K562 (cell line): ENCODE results near the gene DLK2. TPM values are rescaled to one million over a fixed set of nuclear protein-coding genes. Genes with fewer than 3 reads are reported as not detected.

ENCODE experiments used
- ATAC-seq: fragments of 200-7000 bp; cut with Tn5 transposase; 3 replicates; pipeline ENCODE4 v1.9.1; 2020; ENCODE audit warnings: moderate library complexity
- BruUV-seq: library from RNA; stranded (reverse); fragments of 400-500 nt; replicated peaks from 2 replicates; lab custom pipeline; 2021; lab: Mats Ljungman, UMichigan
- CTCF ChIA-PET: fragments of 300-600 bp; formaldehyde crosslinking; extraction: SDS; loops from one replicate; lab custom pipeline; 2021; ENCODE audit warnings: low intra/inter-chr PET ratio; lab: Yijun Ruan, JAX
- POLR2A ChIA-PET: fragments of 300-600, 350-650 bp; sonication (Branson Sonifier 250); formaldehyde crosslinking; extraction: SDS; loops from one replicate; lab custom pipeline; 2021; ENCODE audit warnings: antibody characterized with exemption, inconsistent platforms; lab: Yijun Ruan, JAX
- DNase-seq, 4 experiments: peaks; one replicate each; pipeline versions ENCODE4 v3.0.0 to v3.0.0-alpha.2; 2011 to 2018; ENCODE audit warnings: low spot score in 3 of 4, mixed read lengths in 3 of 4; ENCODE audit errors: extremely low read depth in 1 of 4
- FAIRE-seq: peaks from 2 replicates; lab custom pipeline; 2011; peaks lifted over from hg19 to GRCh38; lab: Jason Lieb, UNC
- H2AFZ ChIP-seq: 2 replicates; pipeline ENCODE4 v1.6.0; 2011; ENCODE audit warnings: low read depth, low read length, control low read depth, inconsistent platforms
- H3K27ac ChIP-seq: fragments of 200-600 bp; 3 replicates; pipeline ENCODE4 v1.8.0; 2011; ENCODE audit warnings: low read depth, mild to moderate bottlenecking, control low read depth, inconsistent platforms, low read length, moderate library complexity, mixed read lengths; ENCODE audit errors: extremely low read depth
- H3K27me3 ChIP-seq, 2 experiments: fragments of 300-600 bp in 1 of 2; 2 replicates in 1 of 2; 3 replicates in 1 of 2; pipeline versions ENCODE4 v1.6.0 to v1.8.0; 2011; ENCODE audit warnings: inconsistent platforms in 2 of 2, low read length in 2 of 2, mild to moderate bottlenecking in 1 of 2, mixed read lengths in 1 of 2, moderate library complexity in 1 of 2; ENCODE audit not compliant: control insufficient read depth in 2 of 2, insufficient read depth in 2 of 2
- H3K36me3 ChIP-seq: fragments of 300-600 bp; 3 replicates; pipeline ENCODE4 v1.8.0; 2011; ENCODE audit warnings: mild to moderate bottlenecking, low read length, inconsistent platforms; ENCODE audit not compliant: control insufficient read depth, insufficient read depth
- H3K4me1 ChIP-seq, 2 experiments: fragments of 200-600 bp in 1 of 2; replicated peaks in 1 of 2; 2 replicates in 1 of 2; 3 replicates in 1 of 2; pipeline versions ENCODE4 v1.5.1 to v1.8.0; 2011; ENCODE audit warnings: inconsistent platforms in 2 of 2, low read length in 2 of 2, mild to moderate bottlenecking in 1 of 2, mixed read lengths in 1 of 2, moderate library complexity in 1 of 2; ENCODE audit not compliant: control insufficient read depth in 2 of 2, insufficient read depth in 2 of 2
- H3K4me2 ChIP-seq: 2 replicates; pipeline ENCODE4 v1.6.1; 2011; ENCODE audit warnings: low read length, control low read depth, inconsistent platforms, mixed read lengths; ENCODE audit not compliant: insufficient read depth
- H3K4me3 ChIP-seq: fragments of 200-600 bp; sonication (generic), shearing (Covaris generic); 2 replicates; pipeline ENCODE4 v1.5.1; 2016; ENCODE audit warnings: control low read depth, inconsistent platforms
- H3K79me2 ChIP-seq: fragments of 200-600 bp; 3 replicates; pipeline ENCODE4 v1.8.0; 2011; ENCODE audit warnings: low read length, inconsistent platforms; ENCODE audit not compliant: control insufficient read depth, insufficient read depth
- H3K9ac ChIP-seq, 2 experiments: 2 replicates each; pipeline versions ENCODE4 v1.6.0 to v1.6.1; 2011; ENCODE audit warnings: low read depth in 2 of 2, low read length in 2 of 2, control low read depth in 1 of 2, inconsistent platforms in 1 of 2, mild to moderate bottlenecking in 1 of 2, mixed read lengths in 1 of 2; ENCODE audit not compliant: insufficient read depth in 1 of 2
- H3K9me1 ChIP-seq: one replicate; pipeline ENCODE4 v1.6.0; 2011; ENCODE audit warnings: inconsistent platforms, mild to moderate bottlenecking, low read length, moderate library complexity; ENCODE audit not compliant: control insufficient read depth, insufficient read depth
- H3K9me3 ChIP-seq: replicated peaks from 2 replicates; pipeline ENCODE4 v1.5.1; 2011; ENCODE audit warnings: low read depth, low read length, inconsistent platforms; ENCODE audit not compliant: control insufficient read depth, insufficient read depth
- H4K20me1 ChIP-seq: replicated peaks from 2 replicates; pipeline ENCODE4 v1.6.1; 2011; ENCODE audit warnings: low read length, inconsistent platforms, mixed read lengths; ENCODE audit not compliant: control insufficient read depth, insufficient read depth
- CBX2 ChIP-seq: fragments of 200-600 bp; sonication (generic); IDR thresholded peaks from one replicate; pipeline ENCODE4 v1.6.1; 2012; ENCODE audit warnings: mild to moderate bottlenecking, low read length, inconsistent platforms; ENCODE audit not compliant: insufficient read depth, poor library complexity, severe bottlenecking
- ELF2 ChIP-seq: fragments of 250-450 bp; sonication (Bioruptor Pico); IDR thresholded peaks from 2 replicates; pipeline ENCODE4 v1.5.0; 2021; ENCODE audit warnings: mild to moderate bottlenecking
- FUS ChIP-seq: fragments of 200-400 bp; formaldehyde crosslinking; optimal IDR thresholded peaks from 2 replicates; pipeline ENCODE3; 2017; ENCODE audit warnings: low read depth, low read length
- GABPB1 ChIP-seq: sonication (generic); formaldehyde crosslinking; IDR thresholded peaks from 2 replicates; pipeline ENCODE4 v1.8.0; 2022; ENCODE audit warnings: mild to moderate bottlenecking, missing genetic modification reagents
- HMG20B ChIP-seq: fragments of 250-450 bp; sonication (Bioruptor Pico); IDR thresholded peaks from 2 replicates; pipeline ENCODE4 v1.5.0; 2021; ENCODE audit warnings: mild to moderate bottlenecking
- MBD2 ChIP-seq: sonication (generic); IDR thresholded peaks from 2 replicates; pipeline ENCODE4 v1.6.1; 2016; ENCODE audit warnings: low read depth, borderline replicate concordance
- U2AF2 ChIP-seq: fragments of 200-400 bp; formaldehyde crosslinking; optimal IDR thresholded peaks from 2 replicates; pipeline ENCODE3; 2017; ENCODE audit warnings: low read depth, mild to moderate bottlenecking, low read length
- WGBS: fragments of 100-300 bp; shearing (Covaris generic); methylation state at CpG from one replicate; pipeline ENCODE4 v1.1.6; 2016; ENCODE audit warnings: low coverage, mixed read lengths; ENCODE audit not compliant: insufficient coverage; ENCODE audit errors: missing lambda C conversion rate; 5-methylcytosine and 5-hydroxymethylcytosine counted together
- in situ Hi-C: fragments of 300-500 bp; cut with MboI; formaldehyde crosslinking; loops from 4 replicates; pipeline ENCODE4 v1.15.0; 2018; ENCODE audit warnings: inconsistent platforms, mixed read lengths
- intact Hi-C: fragments of 100-400 bp; cut with micrococcal nuclease; formaldehyde crosslinking; loops from 2 replicates; pipeline ENCODE4 v1.14.2; 2022
- polyA plus RNA-seq, 8 experiments: library from polyadenylated mRNA; depleted of rRNA in 4 of 8; stranded (reverse) in 5 of 8; unstranded in 3 of 8; fragments of >200 nt; fragmentation: Nextera tagmentation in 2 of 8; fragmentation: Illumina TruSeq in 1 of 8; extraction: Ambion mirVana in 2 of 8; extraction: Trizol in 1 of 8; gene quantifications; 2 replicates each; pipeline versions ENCODE4 v1.2.1 to v1.2.3, GENCODE V29; 2011 to 2014; ENCODE audit warnings: inconsistent platforms in 1 of 8, missing spikeins in 1 of 8
- total RNA-seq, 7 experiments: library from RNA; depleted of rRNA in 6 of 7; stranded (reverse); fragments of >200 nt in 6 of 7; fragmentation: Illumina TruSeq in 2 of 7; extraction: Trizol in 2 of 7; gene quantifications; 2 replicates each; pipeline versions ENCODE4 v1.2.1 to v1.2.3, GENCODE V29; 2011 to 2021; ENCODE audit warnings: low replicate concordance in 1 of 7
- TF ChIP-seq, protein P1 (sequence below): fragments of 250-450 bp; sonication (Bioruptor Pico); IDR thresholded peaks from 2 replicates; pipeline ENCODE4 v1.4.0; 2020; ENCODE audit warnings: mild to moderate bottlenecking, moderate library complexity
- TF ChIP-seq, protein P2 (sequence below): fragments of 250-450 bp; sonication (Bioruptor Pico); IDR thresholded peaks from 2 replicates; pipeline ENCODE4 v1.4.0; 2020; ENCODE audit warnings: borderline replicate concordance

The DLK2 gene
- total and polyA plus RNA-seq, 9 of the 15 experiments (the other 6 are each of a cell fraction or from before 2014, with no cell fraction given) = 0.11 to 0.53 (median 0.29) TPM; not detected in 3

DNA sequence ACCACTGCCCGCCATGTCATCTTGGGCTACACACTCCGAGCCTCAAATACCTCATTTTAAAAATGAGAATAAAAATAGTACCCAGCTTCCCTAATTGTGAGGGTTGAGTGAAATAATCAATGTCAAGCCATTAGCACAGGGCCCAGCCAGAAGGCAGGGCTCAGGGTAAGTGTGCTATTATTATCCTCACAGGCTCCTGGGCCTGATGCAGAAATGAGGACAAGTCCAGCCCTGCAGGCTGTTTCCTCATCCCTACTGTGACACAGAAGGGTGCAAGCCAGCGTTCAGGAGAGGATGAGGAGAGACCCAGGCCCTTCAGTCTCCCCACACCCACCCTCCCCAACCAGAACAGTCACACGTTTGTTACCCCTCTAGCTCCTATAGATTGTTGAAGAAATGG lies 4.0 kb downstream of the DLK2 start:
- TF ChIP-seq U2AF2 = no peak
- TF ChIP-seq FUS = no peak
- no peak for TF ChIP-seq ELF2
- TF ChIP-seq CBX2 = no peak
- TF ChIP-seq HMG20B (CRISPR knock-in tag) = no peak
- TF ChIP-seq MBD2 = no peak
- TF ChIP-seq, protein P1, sequence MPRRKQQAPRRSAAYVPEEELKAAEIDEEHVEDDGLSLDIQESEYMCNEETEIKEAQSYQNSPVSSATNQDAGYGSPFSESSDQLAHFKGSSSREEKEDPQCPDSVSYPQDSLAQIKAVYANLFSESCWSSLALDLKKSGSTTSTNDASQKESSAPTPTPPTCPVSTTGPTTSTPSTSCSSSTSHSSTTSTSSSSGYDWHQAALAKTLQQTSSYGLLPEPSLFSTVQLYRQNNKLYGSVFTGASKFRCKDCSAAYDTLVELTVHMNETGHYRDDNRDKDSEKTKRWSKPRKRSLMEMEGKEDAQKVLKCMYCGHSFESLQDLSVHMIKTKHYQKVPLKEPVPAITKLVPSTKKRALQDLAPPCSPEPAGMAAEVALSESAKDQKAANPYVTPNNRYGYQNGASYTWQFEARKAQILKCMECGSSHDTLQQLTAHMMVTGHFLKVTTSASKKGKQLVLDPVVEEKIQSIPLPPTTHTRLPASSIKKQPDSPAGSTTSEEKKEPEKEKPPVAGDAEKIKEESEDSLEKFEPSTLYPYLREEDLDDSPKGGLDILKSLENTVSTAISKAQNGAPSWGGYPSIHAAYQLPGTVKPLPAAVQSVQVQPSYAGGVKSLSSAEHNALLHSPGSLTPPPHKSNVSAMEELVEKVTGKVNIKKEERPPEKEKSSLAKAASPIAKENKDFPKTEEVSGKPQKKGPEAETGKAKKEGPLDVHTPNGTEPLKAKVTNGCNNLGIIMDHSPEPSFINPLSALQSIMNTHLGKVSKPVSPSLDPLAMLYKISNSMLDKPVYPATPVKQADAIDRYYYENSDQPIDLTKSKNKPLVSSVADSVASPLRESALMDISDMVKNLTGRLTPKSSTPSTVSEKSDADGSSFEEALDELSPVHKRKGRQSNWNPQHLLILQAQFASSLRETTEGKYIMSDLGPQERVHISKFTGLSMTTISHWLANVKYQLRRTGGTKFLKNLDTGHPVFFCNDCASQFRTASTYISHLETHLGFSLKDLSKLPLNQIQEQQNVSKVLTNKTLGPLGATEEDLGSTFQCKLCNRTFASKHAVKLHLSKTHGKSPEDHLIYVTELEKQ (CRISPR knock-in tag) = no peak
- TF ChIP-seq GABPB1 (CRISPR knock-in tag) = no peak
- TF ChIP-seq, protein P2, sequence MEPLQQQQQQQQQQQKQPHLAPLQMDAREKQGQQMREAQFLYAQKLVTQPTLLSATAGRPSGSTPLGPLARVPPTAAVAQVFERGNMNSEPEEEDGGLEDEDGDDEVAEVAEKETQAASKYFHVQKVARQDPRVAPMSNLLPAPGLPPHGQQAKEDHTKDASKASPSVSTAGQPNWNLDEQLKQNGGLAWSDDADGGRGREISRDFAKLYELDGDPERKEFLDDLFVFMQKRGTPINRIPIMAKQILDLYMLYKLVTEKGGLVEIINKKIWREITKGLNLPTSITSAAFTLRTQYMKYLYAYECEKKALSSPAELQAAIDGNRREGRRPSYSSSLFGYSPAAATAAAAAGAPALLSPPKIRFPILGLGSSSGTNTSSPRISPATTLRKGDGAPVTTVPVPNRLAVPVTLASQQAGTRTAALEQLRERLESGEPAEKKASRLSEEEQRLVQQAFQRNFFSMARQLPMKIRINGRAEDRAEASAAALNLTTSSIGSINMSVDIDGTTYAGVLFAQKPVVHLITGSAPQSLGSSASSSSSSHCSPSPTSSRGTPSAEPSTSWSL = no peak
- Histone ChIP-seq H3K27me3 (no peaks in the 10 kb centered on the region; a peak in 1 of 5 replicates), H2AFZ (no peak overlapping the region), H4K20me1 (no peaks in the 10 kb centered on the region), H3K9me1 (no peaks in the 10 kb centered on the region), H3K9ac (no peak overlapping the region; a peak in 1 of 4 replicates), H3K4me2 (no peak overlapping the region), H3K27ac (no peak overlapping the region), H3K79me2 (no peaks in the 10 kb centered on the region), H3K4me3 (no peak overlapping the region), H3K4me1 (peaks cover 0 to 18% of the 10 kb centered on the region in 2 experiments; a peak in 4 of 5 replicates), H3K36me3 (peaks cover 24% of the 10 kb centered on the region; the same call in 1 of the 3 replicates), H3K9me3 (0 out of 2 replicates have a peak, but pooled peaks cover 3% of the 10 kb centered on the region)
- intact Hi-C loops (no loop called here), in situ Hi-C loops (no loop called here)
- 58% methylated on average over 4 of the region's 4 CpGs for WGBS
- POLR2A ChIA-PET = interaction anchor here (0.6 to 1.3 kb wide), 3 partner anchors 9 to 58 kb away, joined by 3 to 4 read pairs (median 3); no protein-coding TSS in a partner anchor
- ATAC-seq (no peak), FAIRE-seq (no peak), DNase-seq (no peak)
- CTCF ChIA-PET = no interaction called here
- BruUV-seq = no TSS peak
